ENCODE measurements around the gene RAB11FIP4. TPM values are rescaled to one million over a fixed set of nuclear protein-coding genes. Genes with fewer than 3 reads are reported as not detected.

RAB11FIP4 gene
- total and polyA plus RNA-seq, 2 donors (not counting 1 experiment from before 2014, with no cell fraction given), result 0.16 to 0.66 TPM

- no peak overlapping the region for H3K27ac ChIP-seq (ENCODE audit: insufficient read depth, low read length)
- no peaks in the 10 kb centered on the region for H3K36me3 ChIP-seq (ENCODE audit: control insufficient read depth, insufficient read depth, low read length)
- peaks cover 2% of the 10 kb centered on the region for H3K27me3 ChIP-seq (ENCODE audit: control insufficient read depth, insufficient read depth, low read length)
- no peaks in the 10 kb centered on the region for H4K20me1 ChIP-seq (ENCODE audit: control insufficient read depth, extremely low read depth, insufficient read depth, low read length)
- H3K79me2 ChIP-seq (ENCODE audit: control insufficient read depth, insufficient read depth, low read length), result no peaks in the 10 kb centered on the region
- H3K9me3 ChIP-seq (ENCODE audit: control insufficient read depth, insufficient read depth, low read depth, low read length), result no peaks in the 10 kb centered on the region
- no peak overlapping the region for H3K4me2 ChIP-seq (ENCODE audit: extremely low read depth, insufficient read depth, low read length)
- H3K4me3 ChIP-seq (replicated peaks in 1 of 4; ENCODE audit: control extremely low read depth in 1 of 4, insufficient read depth in 1 of 4, low read depth in 3 of 4, low read length in 4 of 4), result no peak overlapping the region
- H3K9ac ChIP-seq (ENCODE audit: insufficient read depth, low read length), result no peak overlapping the region
- no peaks in the 10 kb centered on the region for H3K4me1 ChIP-seq (ENCODE audit: control insufficient read depth, extremely low read depth, insufficient read depth, low read length)
- DNase-seq (ENCODE audit: low read depth in 2 of 2), result no peak
- no peak overlapping the region for H2AFZ ChIP-seq (ENCODE audit: low read length)
- TF ChIP-seq CTCF (conservative IDR thresholded peaks at IDR 0.05 in 1 of 2, IDR thresholded peaks at IDR 0.05 in 1 of 2; ENCODE audit: low read depth in 1 of 2, low read length in 2 of 2) (no peak), EZH2 (IDR thresholded peaks at IDR 0.05; ENCODE audit: low read length, missing control alignments) (no peak)
These were observed 120.7 kb downstream of the RAB11FIP4 start for GRCh38 chr17:31512104-31512740.

- TF ChIP-seq EZH2 (IDR thresholded peaks at IDR 0.05; ENCODE audit: low read length, missing control alignments) (no peak), CTCF (conservative IDR thresholded peaks at IDR 0.05 in 1 of 2, IDR thresholded peaks at IDR 0.05 in 1 of 2; ENCODE audit: low read depth in 1 of 2, low read length in 2 of 2) (no peak)
- H3K4me3 ChIP-seq (replicated peaks in 1 of 4; ENCODE audit: control extremely low read depth in 1 of 4, insufficient read depth in 1 of 4, low read depth in 3 of 4, low read length in 4 of 4), result no peak overlapping the region
- peaks cover 2% of the 10 kb centered on the region for H3K27me3 ChIP-seq (ENCODE audit: control insufficient read depth, insufficient read depth, low read length)
- no peaks in the 10 kb centered on the region for H3K79me2 ChIP-seq (ENCODE audit: control insufficient read depth, insufficient read depth, low read length)
- H3K36me3 ChIP-seq (ENCODE audit: control insufficient read depth, insufficient read depth, low read length), result no peaks in the 10 kb centered on the region
- H3K9ac ChIP-seq (ENCODE audit: insufficient read depth, low read length), result no peak overlapping the region
- H3K9me3 ChIP-seq (ENCODE audit: control insufficient read depth, insufficient read depth, low read depth, low read length), result no peaks in the 10 kb centered on the region
- H3K27ac ChIP-seq (ENCODE audit: insufficient read depth, low read length), result no peak overlapping the region
- no peak overlapping the region for H2AFZ ChIP-seq (ENCODE audit: low read length)
- H3K4me1 ChIP-seq (ENCODE audit: control insufficient read depth, extremely low read depth, insufficient read depth, low read length), result no peaks in the 10 kb centered on the region
- no peaks in the 10 kb centered on the region for H4K20me1 ChIP-seq (ENCODE audit: control insufficient read depth, extremely low read depth, insufficient read depth, low read length)
- no peak overlapping the region for H3K4me2 ChIP-seq (ENCODE audit: extremely low read depth, insufficient read depth, low read length)
- DNase-seq (ENCODE audit: low read depth in 2 of 2), result no peak
These were observed 121.3 kb downstream of the RAB11FIP4 start for GRCh38 chr17:31512796-31513195.

GRCh38 chr17:31513731-31514427, 122.4 kb downstream of the RAB11FIP4 start:
- H3K4me3 ChIP-seq (replicated peaks in 1 of 4; ENCODE audit: control extremely low read depth in 1 of 4, insufficient read depth in 1 of 4, low read depth in 3 of 4, low read length in 4 of 4), result no peak overlapping the region
- H3K4me1 ChIP-seq (ENCODE audit: control insufficient read depth, extremely low read depth, insufficient read depth, low read length), result no peaks in the 10 kb centered on the region
- H3K27me3 ChIP-seq (ENCODE audit: control insufficient read depth, insufficient read depth, low read length), result peaks cover 2% of the 10 kb centered on the region
- H3K4me2 ChIP-seq (ENCODE audit: extremely low read depth, insufficient read depth, low read length), result no peak overlapping the region
- H3K36me3 ChIP-seq (ENCODE audit: control insufficient read depth, insufficient read depth, low read length), result no peaks in the 10 kb centered on the region
- no peak for DNase-seq (ENCODE audit: low read depth in 2 of 2)
- H2AFZ ChIP-seq (ENCODE audit: low read length), result no peak overlapping the region
- H3K9ac ChIP-seq (ENCODE audit: insufficient read depth, low read length), result no peak overlapping the region
- TF ChIP-seq EZH2 (IDR thresholded peaks at IDR 0.05; ENCODE audit: low read length, missing control alignments), result no peak
- TF ChIP-seq CTCF (conservative IDR thresholded peaks at IDR 0.05 in 1 of 2, IDR thresholded peaks at IDR 0.05 in 1 of 2; ENCODE audit: low read depth in 1 of 2, low read length in 2 of 2), result no peak
- H4K20me1 ChIP-seq (ENCODE audit: control insufficient read depth, extremely low read depth, insufficient read depth, low read length), result no peaks in the 10 kb centered on the region
- no peaks in the 10 kb centered on the region for H3K9me3 ChIP-seq (ENCODE audit: control insufficient read depth, insufficient read depth, low read depth, low read length)
- H3K27ac ChIP-seq (ENCODE audit: insufficient read depth, low read length), result no peak overlapping the region
- no peaks in the 10 kb centered on the region for H3K79me2 ChIP-seq (ENCODE audit: control insufficient read depth, insufficient read depth, low read length)
